ENCODE results near the gene NBPF6. TPM values are rescaled to one million over a fixed set of nuclear protein-coding genes. Genes with fewer than 3 reads are reported as not detected.
A peak's percentile ranks its signal among the peaks of the same experiment; 100 is the strongest.
"Not testable (repeated sequence)": the region's sequence is repeated elsewhere in the genome, so short reads cannot be mapped to it uniquely, and the experiment has no call there.

NBPF6 gene
- total and polyA plus RNA-seq, 7 experiments from 2014 or later, result 0.27 TPM; not detected in 6

GRCh38 chr1:108511764-108512163 lies 61.6 kb downstream of the NBPF6 start:
- Histone ChIP-seq H3K36me3 (ENCODE audit: control insufficient read depth in 2 of 3, insufficient read depth in 3 of 3, low read length in 3 of 3) (no peaks in the 10 kb centered on the region), H3K4me3 (ENCODE audit: low read length) (no peak overlapping the region), H3K27ac (ENCODE audit: low read depth, low read length) (no peak overlapping the region), H3K27me3 (ENCODE audit: control insufficient read depth in 2 of 2, insufficient read depth in 2 of 2, low read length in 2 of 2) (no peaks in the 10 kb centered on the region), H3K4me1 (ENCODE audit: control insufficient read depth in 2 of 2, insufficient read depth in 2 of 2, low read length in 2 of 2) (no peaks in the 10 kb centered on the region), H3K9me3 (ENCODE audit: control insufficient read depth in 2 of 3, low read length in 3 of 3) (no peaks in the 10 kb centered on the region)
- H3K4me3 Mint-ChIP-seq, result no peak overlapping the region
- H3K27ac Mint-ChIP-seq, result no peak overlapping the region
- H3K9me3 Mint-ChIP-seq, result peaks cover 0 to 11% (median 0%) of the 10 kb centered on the region in 11 donors
- intact Hi-C loops (cut with micrococcal nuclease), result loop anchor here (1.0 to 5.0 kb wide), 11 partner anchors 50 to 601 kb away; partner anchors contain the start of gene PRPF38B (in 2 of the 2)
- DNase-seq (no peak), ATAC-seq (no peak)
- H3K36me3 Mint-ChIP-seq, result peaks cover 0 to 3% (median 0%) of the 10 kb centered on the region in 5 donors
- ChIA-PET POLR2A (interaction anchor here (1.1 to 1.4 kb wide), 2 partner anchors 132 to 181 kb away, joined by 4 to 15 read pairs; partner anchors contain the start of gene PRPF38B), CTCF (interaction anchor here (0.7 to 5.6 kb wide), 11 partner anchors 9 to 1001 kb away, joined by 3 to 99 read pairs (median 4); partner anchors contain the start of genes EEIG2 and PRPF38B)
- H3K27me3 Mint-ChIP-seq, result peaks cover 4 to 57% (median 12%) of the 10 kb centered on the region in 5 donors
- no peaks in the 10 kb centered on the region for H3K4me1 Mint-ChIP-seq

- H3K27ac Mint-ChIP-seq, result no peak overlapping the region
- ATAC-seq (peak; percentile 85), DNase-seq (peak in 6 of 9 donors; percentile 27 to 58 (median 50))
- Histone ChIP-seq H3K27me3 (ENCODE audit: control insufficient read depth in 2 of 2, insufficient read depth in 2 of 2, low read length in 2 of 2) (no peaks in the 10 kb centered on the region), H3K9me3 (ENCODE audit: control insufficient read depth in 2 of 3, low read length in 3 of 3) (no peaks in the 10 kb centered on the region), H3K36me3 (ENCODE audit: control insufficient read depth in 2 of 3, insufficient read depth in 3 of 3, low read length in 3 of 3) (no peaks in the 10 kb centered on the region), H3K4me3 (ENCODE audit: low read length) (no peak overlapping the region), H3K27ac (ENCODE audit: low read depth, low read length) (no peak overlapping the region), H3K4me1 (ENCODE audit: control insufficient read depth in 2 of 2, insufficient read depth in 2 of 2, low read length in 2 of 2) (no peaks in the 10 kb centered on the region)
- H3K9me3 Mint-ChIP-seq, result peaks cover 0 to 11% (median 0%) of the 10 kb centered on the region in 11 donors
- no peak overlapping the region for H3K4me3 Mint-ChIP-seq
- POLR2A ChIA-PET, result interaction anchor here (0.5 to 1.8 kb wide), 5 partner anchors 49 to 180 kb away, joined by 3 to 15 read pairs (median 10); partner anchors contain the start of genes EEIG2 and PRPF38B
- CTCF ChIA-PET, result interaction anchor here (0.7 to 5.6 kb wide), 13 partner anchors 9 to 1001 kb away, joined by 3 to 99 read pairs (median 4); partner anchors contain the start of genes EEIG2 and PRPF38B
- no peaks in the 10 kb centered on the region for H3K4me1 Mint-ChIP-seq
- peaks cover 0 to 3% (median 0%) of the 10 kb centered on the region in 5 donors for H3K36me3 Mint-ChIP-seq
- intact Hi-C loops (cut with micrococcal nuclease), result loop anchor here (1.0 to 5.0 kb wide), 11 partner anchors 49 to 600 kb away; partner anchors contain the start of gene PRPF38B (in 2 of the 2)
- peaks cover 4 to 64% (median 12%) of the 10 kb centered on the region in 5 donors for H3K27me3 Mint-ChIP-seq
These were observed 62.3 kb downstream of the NBPF6 start for GRCh38 chr1:108512239-108513043.

GRCh38 chr1:108513044-108513415 lies 62.9 kb downstream of the NBPF6 start:
- H3K4me3 ChIP-seq (ENCODE audit: low read length), result no peak overlapping the region
- H3K27ac Mint-ChIP-seq, result no peak overlapping the region
- no peaks in the 10 kb centered on the region for H3K27me3 ChIP-seq (ENCODE audit: control insufficient read depth in 2 of 2, insufficient read depth in 2 of 2, low read length in 2 of 2)
- H3K4me1 Mint-ChIP-seq, result no peaks in the 10 kb centered on the region
- ChIA-PET POLR2A (interaction anchor here (0.5 to 1.8 kb wide), 4 partner anchors 48 to 179 kb away, joined by 3 to 15 read pairs (median 10); partner anchors contain the start of genes EEIG2 and PRPF38B), CTCF (interaction anchor here (0.7 to 5.6 kb wide), 10 partner anchors 10 to 231 kb away, joined by 3 to 99 read pairs (median 4); partner anchors contain the start of genes EEIG2 and PRPF38B)
- DNase-seq, result no peak
- peaks cover 0 to 3% (median 0%) of the 10 kb centered on the region in 5 donors for H3K36me3 Mint-ChIP-seq
- ATAC-seq, result no peak
- no peaks in the 10 kb centered on the region for H3K4me1 ChIP-seq (ENCODE audit: control insufficient read depth in 2 of 2, insufficient read depth in 2 of 2, low read length in 2 of 2)
- no peak overlapping the region for H3K27ac ChIP-seq (ENCODE audit: low read depth, low read length)
- no peaks in the 10 kb centered on the region for H3K9me3 ChIP-seq (ENCODE audit: control insufficient read depth in 2 of 3, low read length in 3 of 3)
- peaks cover 4 to 64% (median 11%) of the 10 kb centered on the region in 5 donors for H3K27me3 Mint-ChIP-seq
- intact Hi-C loops (cut with micrococcal nuclease), result loop anchor here (2.0 to 5.0 kb wide), 5 partner anchors 58 to 600 kb away; partner anchors contain the start of gene PRPF38B (in 1 of the 2)
- peaks cover 0 to 11% (median 0%) of the 10 kb centered on the region in 11 donors for H3K9me3 Mint-ChIP-seq
- no peaks in the 10 kb centered on the region for H3K36me3 ChIP-seq (ENCODE audit: control insufficient read depth in 2 of 3, insufficient read depth in 3 of 3, low read length in 3 of 3)
- no peak overlapping the region for H3K4me3 Mint-ChIP-seq

- H3K4me1 ChIP-seq (ENCODE audit: control insufficient read depth in 2 of 2, insufficient read depth in 2 of 2, low read length in 2 of 2); CTCF ChIA-PET; H3K36me3 Mint-ChIP-seq; H3K9me3 Mint-ChIP-seq; H3K4me1 Mint-ChIP-seq; DNase-seq; H3K9me3 ChIP-seq (ENCODE audit: control insufficient read depth in 2 of 3, low read length in 3 of 3); H3K4me3 Mint-ChIP-seq; H3K36me3 ChIP-seq (ENCODE audit: control insufficient read depth in 2 of 3, insufficient read depth in 3 of 3, low read length in 3 of 3); H3K27ac Mint-ChIP-seq; H3K4me3 ChIP-seq (ENCODE audit: low read length); H3K27me3 ChIP-seq (ENCODE audit: control insufficient read depth in 2 of 2, insufficient read depth in 2 of 2, low read length in 2 of 2); ATAC-seq; H3K27ac ChIP-seq (ENCODE audit: low read depth, low read length): not testable (repeated sequence)
- H3K27me3 Mint-ChIP-seq, result peaks cover 3 to 69% (median 9%) of the 10 kb centered on the region in 5 donors
- POLR2A ChIA-PET, result interaction anchor here (1.8 kb wide), 1 partner anchor 130 kb away, joined by 10 read pairs; no protein-coding TSS in a partner anchor
- intact Hi-C loops (cut with micrococcal nuclease), result loop anchor here (2.0 to 5.0 kb wide), 5 partner anchors 57 to 599 kb away; partner anchors contain the start of gene PRPF38B (in 1 of the 2)
These were observed 63.8 kb downstream of the NBPF6 start for GRCh38 chr1:108513914-108514313.

- H3K36me3 ChIP-seq (ENCODE audit: control insufficient read depth in 2 of 3, insufficient read depth in 3 of 3, low read length in 3 of 3); H3K4me3 ChIP-seq (ENCODE audit: low read length); H3K9me3 Mint-ChIP-seq; H3K4me1 ChIP-seq (ENCODE audit: control insufficient read depth in 2 of 2, insufficient read depth in 2 of 2, low read length in 2 of 2); H3K27ac ChIP-seq (ENCODE audit: low read depth, low read length); H3K4me3 Mint-ChIP-seq; H3K4me1 Mint-ChIP-seq; H3K27ac Mint-ChIP-seq; H3K36me3 Mint-ChIP-seq; H3K9me3 ChIP-seq (ENCODE audit: control insufficient read depth in 2 of 3, low read length in 3 of 3); DNase-seq; POLR2A ChIA-PET; H3K27me3 ChIP-seq (ENCODE audit: control insufficient read depth in 2 of 2, insufficient read depth in 2 of 2, low read length in 2 of 2); ATAC-seq; intact Hi-C loops (cut with micrococcal nuclease): not testable (repeated sequence)
- CTCF ChIA-PET, result interaction anchor here (1.1 kb wide), 1 partner anchor 43 kb away, joined by 4 read pairs; the partner anchor contains the start of gene EEIG2
- peaks cover 0 to 64% (median 7%) of the 10 kb centered on the region in 5 donors for H3K27me3 Mint-ChIP-seq
These were observed 67.3 kb downstream of the NBPF6 start for GRCh38 chr1:108517301-108517897.

All from naive thymus-derived CD4-positive, alpha-beta T cell (primary cell).